Effector CD8-positive, alpha-beta T cell (primary cell): ENCODE data around the gene NAB1.

Experiments
- DNase-seq: peaks from one replicate; lab custom pipeline; 2025; lab: John Stamatoyannopoulos, UW

The NAB1 gene

GRCh38 chr2:190637281-190637734 is 11.6 kb upstream of the NAB1 start:
- no peak for DNase-seq

GRCh38 chr2:190637903-190638618 is 10.8 kb upstream of the NAB1 start:
- DNase-seq, result no peak

- DNase-seq, result no peak
These were observed 8.8 kb upstream of the NAB1 start for GRCh38 chr2:190640117-190640516.

GRCh38 chr2:190641469-190641868 is 7.4 kb upstream of the NAB1 start:
- no peak for DNase-seq

- no peak for DNase-seq
These were observed 1.9 kb upstream of the NAB1 start for GRCh38 chr2:190646780-190647522.

- peak; percentile 88 for DNase-seq
These were observed 421 bp upstream of the NAB1 start for GRCh38 chr2:190648289-190649034.

- no peak for DNase-seq
These were observed 1.0 kb downstream of the NAB1 start for GRCh38 chr2:190649798-190650390.

- DNase-seq, result no peak
These were observed 2.5 kb downstream of the NAB1 start for GRCh38 chr2:190651413-190651812.

GRCh38 chr2:190653231-190653630 is 4.3 kb downstream of the NAB1 start:
- DNase-seq, result no peak

GRCh38 chr2:190653931-190654330 is 5.0 kb downstream of the NAB1 start:
- no peak for DNase-seq

- DNase-seq, result no peak
These were observed 6.2 kb downstream of the NAB1 start for GRCh38 chr2:190655113-190655512.

- no peak for DNase-seq
These were observed 6.7 kb downstream of the NAB1 start for GRCh38 chr2:190655570-190655969.

- DNase-seq, result no peak
These were observed 7.4 kb downstream of the NAB1 start for GRCh38 chr2:190656301-190656700.

- DNase-seq, result no peak
These were observed 8.8 kb downstream of the NAB1 start for GRCh38 chr2:190657474-190658255.

- DNase-seq, result no peak
These were observed 10.7 kb downstream of the NAB1 start for GRCh38 chr2:190659553-190659952.

- no peak for DNase-seq
These were observed 13.9 kb downstream of the NAB1 start for GRCh38 chr2:190662754-190663153.

- no peak for DNase-seq
These were observed 14.5 kb downstream of the NAB1 start for GRCh38 chr2:190663348-190663747.

GRCh38 chr2:190663839-190664238 is 15.0 kb downstream of the NAB1 start:
- DNase-seq, result no peak

- no peak for DNase-seq
These were observed 15.4 kb downstream of the NAB1 start for GRCh38 chr2:190664240-190664639.

GRCh38 chr2:190666895-190667294 is 18.0 kb downstream of the NAB1 start:
- DNase-seq, result no peak

- no peak for DNase-seq
These were observed 20.0 kb downstream of the NAB1 start for GRCh38 chr2:190668892-190669291.
